HepG2 (cell line): ENCODE data around the gene DNM3. TPM values are rescaled to one million over a fixed set of nuclear protein-coding genes. Genes with fewer than 3 reads are reported as not detected.
A peak's percentile ranks its signal among the peaks of the same experiment; 100 is the strongest.

Source experiments
- ATAC-seq: fragments of 200-7000 bp; cut with Tn5 transposase; 3 replicates; pipeline ENCODE4 v1.9.1; 2020; ENCODE audit warnings: mild to moderate bottlenecking, moderate library complexity
- BruUV-seq: library from RNA; stranded (reverse); fragments of 400-500 nt; replicated peaks from 2 replicates; lab custom pipeline; 2021; lab: Mats Ljungman, UMichigan
- CTCF ChIA-PET: fragments of 300-600 bp; formaldehyde crosslinking; extraction: SDS; loops from one replicate; lab custom pipeline; 2021; ENCODE audit warnings: low total read pairs, inconsistent platforms, low intra/inter-chr PET ratio; lab: Yijun Ruan, JAX
- POLR2A ChIA-PET: fragments of 350-600 bp; sonication (Branson Sonifier 250); formaldehyde crosslinking; loops from one replicate; lab custom pipeline; 2020; ENCODE audit warnings: antibody characterized with exemption, inconsistent platforms; lab: Yijun Ruan, JAX
- DNase-seq: peaks from one replicate; pipeline ENCODE4 v3.0.0-alpha.2; 2015; ENCODE audit warnings: low spot score
- FAIRE-seq: peaks from 3 replicates; lab custom pipeline; 2011; peaks lifted over from hg19 to GRCh38; lab: Jason Lieb, UNC
- H2AFZ ChIP-seq: one replicate; pipeline ENCODE4 v1.6.1; 2011; ENCODE audit warnings: low read length, inconsistent platforms
- H3K27ac ChIP-seq: fragments of 300-600 bp; 3 replicates; pipeline ENCODE4 v1.8.0; 2011; ENCODE audit warnings: mixed run types, mild to moderate bottlenecking, mixed read lengths, low read length, inconsistent platforms; ENCODE audit not compliant: insufficient read depth; ENCODE audit errors: extremely low read length
- H3K27me3 ChIP-seq, 2 experiments: fragments of 200-600 bp in 1 of 2; 2 replicates in 1 of 2; 3 replicates in 1 of 2; pipeline versions ENCODE4 v1.6.0 to v1.8.0; 2011; ENCODE audit warnings: low read length in 2 of 2, mild to moderate bottlenecking in 2 of 2, moderate library complexity in 2 of 2, inconsistent platforms in 1 of 2; ENCODE audit not compliant: insufficient read depth in 2 of 2, control insufficient read depth in 1 of 2
- H3K36me3 ChIP-seq, 2 experiments: fragments of 200-600 bp in 1 of 2; replicated peaks in 1 of 2; 2 replicates in 1 of 2; 3 replicates in 1 of 2; pipeline versions ENCODE4 v1.5.1 to v1.8.0; 2011; ENCODE audit warnings: low read length in 2 of 2, inconsistent platforms in 1 of 2; ENCODE audit not compliant: insufficient read depth in 2 of 2, control insufficient read depth in 1 of 2
- H3K4me1 ChIP-seq: 2 replicates; pipeline ENCODE4 v1.5.1; 2012; ENCODE audit warnings: low read length, inconsistent platforms; ENCODE audit not compliant: insufficient read depth
- H3K4me2 ChIP-seq: 2 replicates; pipeline ENCODE4 v1.6.0; 2011; ENCODE audit warnings: low read depth, low read length, inconsistent platforms
- H3K4me3 ChIP-seq, 3 experiments: fragments of 200-600 bp in 1 of 3; sonication (generic), shearing (Covaris generic) in 1 of 3; replicated peaks in 1 of 3; 2 replicates each; pipeline ENCODE4 v1.5.1; 2011 to 2016; ENCODE audit warnings: low read length in 3 of 3, inconsistent platforms in 2 of 3, low read depth in 2 of 3, mild to moderate bottlenecking in 2 of 3, control low read depth in 1 of 3, mixed read lengths in 1 of 3; ENCODE audit not compliant: insufficient read depth in 1 of 3
- H3K79me2 ChIP-seq: one replicate; pipeline ENCODE4 v1.6.1; 2011; ENCODE audit warnings: low read length, inconsistent platforms; ENCODE audit not compliant: insufficient read depth
- H3K9ac ChIP-seq: 2 replicates; pipeline ENCODE4 v1.6.0; 2011; ENCODE audit warnings: mild to moderate bottlenecking, low read depth, low read length, inconsistent platforms; ENCODE audit not compliant: insufficient read depth
- H3K9me3 ChIP-seq: 2 replicates; pipeline ENCODE4 v1.5.1; 2012; ENCODE audit warnings: mild to moderate bottlenecking, low read length
- H4K20me1 ChIP-seq: 2 replicates; pipeline ENCODE4 v1.6.0; 2011; ENCODE audit warnings: inconsistent platforms, mild to moderate bottlenecking, low read length, moderate library complexity; ENCODE audit not compliant: insufficient read depth
- ATAD3A ChIP-seq: sonication (generic); formaldehyde crosslinking; IDR thresholded peaks from 2 replicates; pipeline ENCODE4 v1.4.0; 2020; ENCODE audit warnings: missing genetic modification reagents
- HNRNPK ChIP-seq: fragments of 200-400 bp; formaldehyde crosslinking; IDR thresholded peaks from 2 replicates; pipeline ENCODE4 v1.6.1; 2018; ENCODE audit warnings: low read length, low read depth, moderate library complexity, mild to moderate bottlenecking; ENCODE audit not compliant: poor library complexity, severe bottlenecking
- KLF12 ChIP-seq: sonication (generic); formaldehyde crosslinking; IDR thresholded peaks from 2 replicates; pipeline ENCODE4 v1.4.0; 2020; ENCODE audit warnings: missing genetic modification reagents, borderline replicate concordance
- MED13 ChIP-seq: sonication (generic); formaldehyde crosslinking; IDR thresholded peaks from 2 replicates; pipeline ENCODE4 v1.5.0; 2020; ENCODE audit warnings: missing genetic modification reagents
- NRL ChIP-seq: sonication (generic); formaldehyde crosslinking; IDR thresholded peaks from 2 replicates; pipeline ENCODE4 v1.5.0; 2020; ENCODE audit warnings: missing genetic modification reagents, mild to moderate bottlenecking, moderate library complexity, borderline replicate concordance
- THAP11 ChIP-seq: IDR thresholded peaks from 2 replicates; pipeline ENCODE4 v1.6.1; 2016; ENCODE audit warnings: missing biosample characterization, missing genetic modification reagents
- U2AF1 ChIP-seq: fragments of 200-400 bp; formaldehyde crosslinking; optimal IDR thresholded peaks from 2 replicates; pipeline ENCODE3; 2017; ENCODE audit warnings: mild to moderate bottlenecking, low read depth, low read length
- ZNF256 ChIP-seq: sonication (generic); formaldehyde crosslinking; conservative IDR thresholded peaks from 2 replicates; pipeline ENCODE4 v1.4.0; 2020; ENCODE audit warnings: missing genetic modification reagents
- ZNF550 ChIP-seq: sonication (generic); formaldehyde crosslinking; IDR thresholded peaks from 2 replicates; pipeline ENCODE4 v1.4.0; 2020; ENCODE audit warnings: mild to moderate bottlenecking, missing genetic modification reagents, borderline replicate concordance
- WGBS: methylation state at CpG from one replicate; pipeline ENCODE4 v1.1.6; 2017; ENCODE audit warnings: low lambda C conversion rate; 5-methylcytosine and 5-hydroxymethylcytosine counted together
- in situ Hi-C: cut with HindIII; loops from 2 replicates; pipeline ENCODE4 v1.10.0; 2017; ENCODE audit warnings: low pct_unique_long_range_greater_than_20kb; ENCODE audit not compliant: extremely low pct_ligation_motif_present
- intact Hi-C: fragments of 100-400 bp; cut with micrococcal nuclease; formaldehyde crosslinking; loops from one replicate; pipeline ENCODE4 v1.10.0; 2022; ENCODE audit not compliant: unreplicated experiment
- polyA plus RNA-seq, 8 experiments: library from polyadenylated mRNA; depleted of rRNA in 3 of 8; stranded (reverse) in 7 of 8; unstranded in 1 of 8; fragments of >200 nt; fragmentation: Illumina TruSeq in 4 of 8; extraction: Trizol in 4 of 8; gene quantifications; 2 replicates each; pipeline versions ENCODE4 v1.2.1 to v1.2.3, GENCODE V29; 2011 to 2016; ENCODE audit warnings: low read depth in 4 of 8, missing spikeins in 1 of 8, mixed read lengths in 1 of 8; ENCODE audit not compliant: insufficient read depth in 1 of 8
- total RNA-seq, 5 experiments: library from RNA; depleted of rRNA; stranded (reverse); fragments of >200 nt; fragmentation: Illumina TruSeq; extraction: Trizol; gene quantifications; 2 replicates each; pipeline ENCODE4 v1.2.3, GENCODE V29; 2016; ENCODE audit warnings: low read depth in 1 of 5
- TF ChIP-seq, protein P1 (sequence below): sonication (generic); formaldehyde crosslinking; IDR thresholded peaks from 2 replicates; pipeline ENCODE4 v1.5.0; 2020; ENCODE audit warnings: mild to moderate bottlenecking, missing genetic modification reagents, borderline replicate concordance
- TF ChIP-seq, protein P2 (sequence below): IDR thresholded peaks from 2 replicates; pipeline ENCODE4 v1.6.1; 2012; ENCODE audit warnings: low read length, improper control_type of control experiment

DNM3 gene
- total and polyA plus RNA-seq, 2 of the 13 experiments (the other 11 are each of a cell fraction or from before 2014, with no cell fraction given) = 0.05 TPM; not detected in 1

DNA sequence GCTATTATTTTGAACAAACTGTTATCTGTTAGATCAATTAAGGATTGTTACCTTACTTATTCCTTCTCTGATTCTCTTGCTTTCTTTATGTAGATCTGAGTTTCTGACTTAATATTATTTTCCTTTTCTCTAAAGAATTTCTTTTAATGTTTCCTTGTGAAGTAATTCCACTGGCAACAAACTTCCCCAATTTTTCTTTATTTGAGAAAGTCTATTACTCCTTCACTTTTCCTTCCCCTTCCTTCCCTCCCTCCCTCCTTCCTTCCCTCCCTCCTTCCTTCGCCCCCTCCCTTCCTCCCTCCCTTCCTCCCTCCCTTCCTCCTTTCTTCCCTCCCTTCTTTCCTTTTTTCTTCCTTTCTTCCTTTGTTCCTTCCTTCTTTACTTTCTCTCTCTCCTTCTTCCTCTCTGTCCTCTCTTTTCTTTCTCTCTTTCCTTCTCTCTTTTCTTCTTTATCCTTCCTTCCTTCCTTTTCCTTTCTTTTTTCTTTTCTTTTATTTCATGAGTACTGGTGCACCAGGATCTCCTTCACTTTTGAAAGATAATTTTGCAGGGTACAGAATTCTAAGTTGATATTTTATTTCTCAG lies 177.5 kb downstream of the DNM3 start:
- Histone ChIP-seq H2AFZ (no peak overlapping the region), H3K4me2 (no peak overlapping the region), H4K20me1 (no peaks in the 10 kb centered on the region), H3K36me3 (no peaks in the 10 kb centered on the region), H3K9ac (no peak overlapping the region), H3K79me2 (no peaks in the 10 kb centered on the region), H3K4me3 (no peak overlapping the region), H3K27ac (no peak overlapping the region), H3K27me3 (no peaks in the 10 kb centered on the region), H3K4me1 (no peaks in the 10 kb centered on the region), H3K9me3 (no peaks in the 10 kb centered on the region)
- intact Hi-C loops = no loop called here
- ChIA-PET CTCF (no interaction called here), POLR2A (no interaction called here)
- DNase-seq (no peak), ATAC-seq (no peak), FAIRE-seq (no peak)
- 0% methylated on average over 1 of the region's 1 CpG for WGBS
- in situ Hi-C loops = no loop called here
- TF ChIP-seq, protein P1, sequence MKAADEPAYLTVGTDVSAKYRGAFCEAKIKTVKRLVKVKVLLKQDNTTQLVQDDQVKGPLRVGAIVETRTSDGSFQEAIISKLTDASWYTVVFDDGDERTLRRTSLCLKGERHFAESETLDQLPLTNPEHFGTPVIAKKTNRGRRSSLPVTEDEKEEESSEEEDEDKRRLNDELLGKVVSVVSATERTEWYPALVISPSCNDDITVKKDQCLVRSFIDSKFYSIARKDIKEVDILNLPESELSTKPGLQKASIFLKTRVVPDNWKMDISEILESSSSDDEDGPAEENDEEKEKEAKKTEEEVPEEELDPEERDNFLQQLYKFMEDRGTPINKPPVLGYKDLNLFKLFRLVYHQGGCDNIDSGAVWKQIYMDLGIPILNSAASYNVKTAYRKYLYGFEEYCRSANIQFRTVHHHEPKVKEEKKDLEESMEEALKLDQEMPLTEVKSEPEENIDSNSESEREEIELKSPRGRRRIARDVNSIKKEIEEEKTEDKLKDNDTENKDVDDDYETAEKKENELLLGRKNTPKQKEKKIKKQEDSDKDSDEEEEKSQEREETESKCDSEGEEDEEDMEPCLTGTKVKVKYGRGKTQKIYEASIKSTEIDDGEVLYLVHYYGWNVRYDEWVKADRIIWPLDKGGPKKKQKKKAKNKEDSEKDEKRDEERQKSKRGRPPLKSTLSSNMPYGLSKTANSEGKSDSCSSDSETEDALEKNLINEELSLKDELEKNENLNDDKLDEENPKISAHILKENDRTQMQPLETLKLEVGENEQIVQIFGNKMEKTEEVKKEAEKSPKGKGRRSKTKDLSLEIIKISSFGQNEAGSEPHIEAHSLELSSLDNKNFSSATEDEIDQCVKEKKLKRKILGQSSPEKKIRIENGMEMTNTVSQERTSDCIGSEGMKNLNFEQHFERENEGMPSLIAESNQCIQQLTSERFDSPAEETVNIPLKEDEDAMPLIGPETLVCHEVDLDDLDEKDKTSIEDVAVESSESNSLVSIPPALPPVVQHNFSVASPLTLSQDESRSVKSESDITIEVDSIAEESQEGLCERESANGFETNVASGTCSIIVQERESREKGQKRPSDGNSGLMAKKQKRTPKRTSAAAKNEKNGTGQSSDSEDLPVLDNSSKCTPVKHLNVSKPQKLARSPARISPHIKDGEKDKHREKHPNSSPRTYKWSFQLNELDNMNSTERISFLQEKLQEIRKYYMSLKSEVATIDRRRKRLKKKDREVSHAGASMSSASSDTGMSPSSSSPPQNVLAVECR (CRISPR knock-in tag) = no peak
- TF ChIP-seq HNRNPK = peak; percentile 73
- BruUV-seq = no TSS peak

DNA sequence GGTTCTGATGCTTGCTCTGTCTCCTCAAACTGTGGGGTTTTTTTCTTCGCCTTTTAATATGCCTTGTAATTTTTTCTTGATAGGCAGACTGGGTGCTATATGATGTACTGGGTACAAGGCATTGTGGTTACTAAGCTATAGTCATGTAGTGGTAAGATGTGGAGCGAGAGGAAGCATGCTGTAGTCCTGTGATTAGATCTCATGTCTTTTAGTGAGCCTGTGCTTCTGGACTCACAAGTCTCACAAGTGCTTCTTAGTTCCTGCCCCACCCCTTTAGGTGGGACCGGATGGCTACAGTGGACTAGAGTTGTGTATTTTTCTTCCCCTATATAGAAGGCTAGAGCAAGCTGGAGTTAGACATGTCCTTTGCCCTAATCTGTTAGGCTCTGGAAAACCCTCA lies 178.7 kb downstream of the DNM3 start:
- no peaks in the 10 kb centered on the region for H3K9me3 ChIP-seq
- no peak overlapping the region for H3K9ac ChIP-seq
- no peaks in the 10 kb centered on the region for H4K20me1 ChIP-seq
- H3K4me3 ChIP-seq = no peak overlapping the region
- in situ Hi-C loops = no loop called here
- no peak overlapping the region for H2AFZ ChIP-seq
- H3K36me3 ChIP-seq = no peaks in the 10 kb centered on the region
- 9% methylated on average over 3 of the region's 3 CpGs for WGBS
- DNase-seq (no peak), FAIRE-seq (no peak), ATAC-seq (no peak)
- H3K4me2 ChIP-seq = no peak overlapping the region
- no peak overlapping the region for H3K27ac ChIP-seq
- no peaks in the 10 kb centered on the region for H3K79me2 ChIP-seq
- no peaks in the 10 kb centered on the region for H3K4me1 ChIP-seq
- ChIA-PET CTCF (no interaction called here), POLR2A (no interaction called here)
- intact Hi-C loops = no loop called here
- H3K27me3 ChIP-seq = no peaks in the 10 kb centered on the region
- no TSS peak for BruUV-seq
- TF ChIP-seq ZNF256 = no peak
- no peak for TF ChIP-seq MED13 (CRISPR knock-in tag)
- TF ChIP-seq KLF12 (CRISPR knock-in tag) = no peak
- no peak for TF ChIP-seq ZNF550
- no peak for TF ChIP-seq ATAD3A (CRISPR knock-in tag)
- TF ChIP-seq NRL (CRISPR knock-in tag) = no peak
- no peak for TF ChIP-seq U2AF1
- TF ChIP-seq THAP11 = no peak
- TF ChIP-seq, protein P2, sequence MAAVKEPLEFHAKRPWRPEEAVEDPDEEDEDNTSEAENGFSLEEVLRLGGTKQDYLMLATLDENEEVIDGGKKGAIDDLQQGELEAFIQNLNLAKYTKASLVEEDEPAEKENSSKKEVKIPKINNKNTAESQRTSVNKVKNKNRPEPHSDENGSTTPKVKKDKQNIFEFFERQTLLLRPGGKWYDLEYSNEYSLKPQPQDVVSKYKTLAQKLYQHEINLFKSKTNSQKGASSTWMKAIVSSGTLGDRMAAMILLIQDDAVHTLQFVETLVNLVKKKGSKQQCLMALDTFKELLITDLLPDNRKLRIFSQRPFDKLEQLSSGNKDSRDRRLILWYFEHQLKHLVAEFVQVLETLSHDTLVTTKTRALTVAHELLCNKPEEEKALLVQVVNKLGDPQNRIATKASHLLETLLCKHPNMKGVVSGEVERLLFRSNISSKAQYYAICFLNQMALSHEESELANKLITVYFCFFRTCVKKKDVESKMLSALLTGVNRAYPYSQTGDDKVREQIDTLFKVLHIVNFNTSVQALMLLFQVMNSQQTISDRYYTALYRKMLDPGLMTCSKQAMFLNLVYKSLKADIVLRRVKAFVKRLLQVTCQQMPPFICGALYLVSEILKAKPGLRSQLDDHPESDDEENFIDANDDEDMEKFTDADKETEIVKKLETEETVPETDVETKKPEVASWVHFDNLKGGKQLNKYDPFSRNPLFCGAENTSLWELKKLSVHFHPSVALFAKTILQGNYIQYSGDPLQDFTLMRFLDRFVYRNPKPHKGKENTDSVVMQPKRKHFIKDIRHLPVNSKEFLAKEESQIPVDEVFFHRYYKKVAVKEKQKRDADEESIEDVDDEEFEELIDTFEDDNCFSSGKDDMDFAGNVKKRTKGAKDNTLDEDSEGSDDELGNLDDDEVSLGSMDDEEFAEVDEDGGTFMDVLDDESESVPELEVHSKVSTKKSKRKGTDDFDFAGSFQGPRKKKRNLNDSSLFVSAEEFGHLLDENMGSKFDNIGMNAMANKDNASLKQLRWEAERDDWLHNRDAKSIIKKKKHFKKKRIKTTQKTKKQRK = no peak
